Fibroblast of gingiva (primary cell): ENCODE results near the gene TRMT2B.
"Not testable (repeated sequence)": the region's sequence is repeated elsewhere in the genome, so short reads cannot be mapped to it uniquely, and the experiment has no call there.

ENCODE experiments used
- DNase-seq: peaks from one replicate; pipeline ENCODE4 v3.0.0-alpha.2; 2011; ENCODE audit warnings: low read depth

Gene TRMT2B

GRCh38 chrX:101051549-101052302, at the start of gene TRMT2B:
Gene TRMT2B (minus strand): TSS chrX:101052111. CDS start chrX:101042289, 9,822 bp downstream.
- peak; percentile 60 for DNase-seq

- peak; percentile 92 for DNase-seq
These were observed 45.9 kb upstream of the TRMT2B start, which contains the start of gene CENPI for GRCh38 chrX:101097546-101098453. Gene CENPI (plus strand): TSS chrX:101098204. CDS start chrX:101101071, 2,867 bp downstream.

- no peak for DNase-seq
These were observed 39.9 kb upstream of the TRMT2B start for GRCh38 chrX:101091817-101092216.

GRCh38 chrX:101081231-101081630, 29.3 kb upstream of the TRMT2B start:
- no peak for DNase-seq

- DNase-seq, result no peak
These were observed 28.6 kb upstream of the TRMT2B start for GRCh38 chrX:101080326-101081124.

- no peak for DNase-seq
These were observed 27.9 kb upstream of the TRMT2B start for GRCh38 chrX:101079736-101080270.

- DNase-seq, result peak; percentile 18
These were observed 27.0 kb upstream of the TRMT2B start, which contains the start of gene TMEM35A for GRCh38 chrX:101078716-101079598. Gene TMEM35A (plus strand): TSS chrX:101078879. CDS start chrX:101079003, 124 bp downstream.

GRCh38 chrX:101071582-101071981, 19.7 kb upstream of the TRMT2B start:
- DNase-seq, result no peak

GRCh38 chrX:101062176-101062575, 10.3 kb upstream of the TRMT2B start:
- peak; percentile 0 for DNase-seq

- DNase-seq, result no peak
These were observed 5.3 kb upstream of the TRMT2B start for GRCh38 chrX:101057093-101057714.

- not testable (repeated sequence) for DNase-seq
These were observed 4.6 kb upstream of the TRMT2B start for GRCh38 chrX:101056551-101056950.

GRCh38 chrX:101051153-101051548, 760 bp downstream of the TRMT2B start:
- no peak for DNase-seq

- DNase-seq, result no peak
These were observed 11.7 kb downstream of the TRMT2B start for GRCh38 chrX:101040197-101040596.

GRCh38 chrX:101037231-101037630, 14.7 kb downstream of the TRMT2B start:
- no peak for DNase-seq

- no peak for DNase-seq
These were observed 22.2 kb downstream of the TRMT2B start for GRCh38 chrX:101029665-101030064.

- DNase-seq, result no peak
These were observed 23.3 kb downstream of the TRMT2B start for GRCh38 chrX:101028562-101028961.

GRCh38 chrX:101025126-101025525, 26.8 kb downstream of the TRMT2B start:
- peak; percentile 1 for DNase-seq

- DNase-seq, result no peak
These were observed 29.9 kb downstream of the TRMT2B start for GRCh38 chrX:101022020-101022419.

- DNase-seq, result peak; percentile 14
These were observed 39.9 kb downstream of the TRMT2B start for GRCh38 chrX:101012031-101012430.

GRCh38 chrX:101009090-101009489, 42.8 kb downstream of the TRMT2B start:
- peak; percentile 2 for DNase-seq
